Measurements from ENCODE around the gene ZCCHC14. TPM values are rescaled to one million over a fixed set of nuclear protein-coding genes. Genes with fewer than 3 reads are reported as not detected.
"Not testable (repeated sequence)": the region's sequence is repeated elsewhere in the genome, so short reads cannot be mapped to it uniquely, and the experiment has no call there.

The ZCCHC14 gene
- total RNA-seq, 1 donor from 2014 or later, result 5.8 TPM

GRCh38 chr16:87387942-87388817, 104.6 kb downstream of the ZCCHC14 start:
- peak; percentile 99 to 100 for DNase-seq (ENCODE audit: low read depth in 2 of 2)

GRCh38 chr16:87384875-87385167, 108.0 kb downstream of the ZCCHC14 start:
- not testable (repeated sequence) for DNase-seq (ENCODE audit: low read depth in 2 of 2)

- DNase-seq (ENCODE audit: low read depth in 2 of 2), result no peak
These were observed 108.5 kb downstream of the ZCCHC14 start for GRCh38 chr16:87384162-87384874.

DNA sequence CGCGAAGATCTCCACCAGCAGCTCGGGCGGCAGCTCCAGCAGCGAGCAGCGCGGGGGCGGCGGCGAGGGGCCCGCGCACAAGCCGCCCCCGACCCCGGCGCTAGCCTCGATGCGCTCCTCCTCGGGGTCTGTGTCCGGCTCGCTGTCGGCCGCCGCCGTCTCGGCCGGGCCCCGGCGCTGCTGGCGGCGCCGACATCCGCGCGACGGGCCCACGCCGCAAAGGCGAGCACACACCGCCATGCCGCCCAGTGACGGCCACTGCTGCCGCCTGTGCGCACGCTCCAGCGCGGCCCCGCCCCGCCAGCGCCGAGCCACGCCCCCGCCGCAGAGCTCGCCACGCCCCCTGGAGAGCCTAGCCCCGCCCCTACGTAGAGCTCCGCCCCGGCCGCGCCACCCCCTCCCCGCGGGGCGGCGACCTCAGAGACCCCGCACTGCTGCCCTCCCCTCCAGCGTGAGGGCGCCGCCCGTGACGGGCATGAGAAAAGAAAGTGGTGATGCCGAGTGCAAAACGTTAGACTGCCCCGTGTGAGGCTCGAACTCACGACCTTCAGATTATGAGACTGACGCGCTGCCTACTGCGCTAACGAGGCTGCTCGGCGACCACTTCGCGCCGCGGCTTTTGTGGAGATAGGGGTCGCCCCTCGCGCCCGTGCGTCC, 109.2 kb downstream of the ZCCHC14 start, which contains the start of gene FBXO31:
Gene FBXO31, minus strand, starts transcription at position 272 of the 657 bp plus-strand sequence. Its CDS starts 32 bp downstream, at position 240.
- peak; percentile 71 to 86 for DNase-seq (ENCODE audit: low read depth in 2 of 2)

DNA sequence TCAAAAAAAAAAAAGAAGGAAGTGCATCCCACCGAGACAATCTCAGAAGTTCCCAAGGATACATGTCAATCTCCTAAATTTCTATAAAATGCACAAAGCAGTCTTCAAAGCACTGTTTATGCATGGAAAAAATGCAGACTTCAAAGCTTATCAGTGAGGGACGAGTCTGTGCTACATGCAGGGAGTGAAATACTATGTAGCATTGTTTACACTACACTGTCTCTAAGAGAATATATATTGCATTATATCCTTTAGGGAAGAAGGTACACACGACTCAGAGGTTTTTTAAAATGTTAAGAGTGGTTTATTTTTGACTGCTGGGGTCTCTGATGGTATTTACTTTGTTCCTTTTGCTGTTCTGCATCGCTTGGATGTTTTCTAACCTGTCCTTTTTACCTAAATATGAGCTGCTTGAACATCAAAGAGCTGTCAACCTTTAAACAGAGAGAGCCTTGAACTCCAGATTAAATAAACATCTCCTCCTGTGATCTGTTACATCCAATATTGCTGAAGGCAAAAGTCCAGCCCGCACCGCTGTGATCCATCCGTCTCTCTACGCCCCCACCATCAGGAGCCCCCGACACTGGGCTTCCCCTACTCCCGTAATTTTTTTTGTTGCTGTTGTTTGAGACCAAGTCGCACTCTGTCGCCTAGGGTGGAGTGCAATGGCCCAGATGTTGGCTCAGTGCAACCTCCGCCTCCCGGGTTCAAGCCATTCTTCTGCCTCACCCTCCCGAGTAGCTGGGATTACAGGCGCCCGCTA, 110.6 kb downstream of the ZCCHC14 start:
- no peak for DNase-seq (ENCODE audit: low read depth in 2 of 2)

DNA sequence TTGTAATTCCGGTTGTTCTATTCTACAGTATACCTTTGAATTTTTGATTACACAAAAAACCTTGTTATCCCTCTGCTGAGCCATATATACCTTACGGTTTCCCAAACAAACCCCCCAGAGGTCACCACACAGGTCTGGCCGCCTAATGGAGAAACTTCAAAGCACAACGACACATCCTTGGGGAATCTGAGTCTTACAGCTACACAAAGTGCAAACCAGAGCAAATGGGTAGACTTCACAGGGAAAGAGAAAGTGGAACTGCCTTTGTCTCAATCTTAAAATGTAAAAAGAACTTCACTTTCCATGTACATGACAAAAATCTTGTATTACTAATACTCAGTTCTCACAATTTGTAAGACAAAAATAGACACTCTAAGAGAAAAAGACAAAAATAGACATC, 111.9 kb downstream of the ZCCHC14 start:
- DNase-seq (ENCODE audit: low read depth in 2 of 2), result no peak

GRCh38 chr16:87380403-87380802, 112.4 kb downstream of the ZCCHC14 start:
- no peak for DNase-seq (ENCODE audit: low read depth in 2 of 2)

DNA sequence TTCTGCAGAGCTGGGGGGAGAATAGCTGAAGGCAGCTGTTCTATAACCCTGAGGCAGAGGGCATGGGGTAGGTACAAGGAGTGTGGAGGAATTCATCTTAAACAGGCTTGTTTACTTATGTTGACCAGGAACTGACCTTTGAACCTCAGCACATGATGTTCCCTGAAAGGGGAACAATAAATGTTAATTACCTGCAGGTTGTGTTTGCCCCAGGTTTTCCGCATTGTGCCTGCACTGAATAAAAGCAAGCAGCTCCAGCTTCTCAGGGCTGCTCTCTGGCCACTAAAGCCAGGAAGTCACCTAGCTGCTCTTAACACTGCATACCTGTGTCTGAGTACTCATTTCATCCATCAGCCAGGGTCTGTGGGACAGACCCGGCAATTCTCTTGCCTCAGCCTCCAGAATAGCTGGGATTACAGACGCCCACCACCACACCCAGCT, 113.5 kb downstream of the ZCCHC14 start:
- DNase-seq (ENCODE audit: low read depth in 2 of 2), result not testable (repeated sequence)

DNA sequence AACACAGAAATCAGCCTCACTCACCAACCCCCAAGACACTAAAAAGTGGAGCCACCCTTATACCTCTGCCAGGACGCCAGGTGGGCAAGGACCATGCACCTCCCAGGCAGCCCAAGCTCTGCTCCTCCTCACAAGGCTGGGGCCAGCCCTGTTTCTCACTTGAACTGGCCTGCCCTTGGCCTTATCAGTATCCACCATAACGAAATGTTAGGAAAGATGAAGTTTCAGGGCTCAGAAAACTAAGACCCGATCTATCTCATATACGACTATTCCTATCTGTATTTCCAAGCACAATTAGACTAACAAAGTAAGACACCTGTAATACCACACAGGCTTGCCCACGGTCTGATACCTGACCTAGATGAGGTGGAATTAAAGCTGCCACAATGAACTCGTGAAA, 116.2 kb downstream of the ZCCHC14 start:
- no peak for DNase-seq (ENCODE audit: low read depth in 2 of 2)

- DNase-seq (ENCODE audit: low read depth in 2 of 2), result peak; percentile 68 to 93
These were observed 117.2 kb downstream of the ZCCHC14 start for GRCh38 chr16:87375426-87376135.

GRCh38 chr16:87374313-87374712, 118.5 kb downstream of the ZCCHC14 start:
- no peak for DNase-seq (ENCODE audit: low read depth in 2 of 2)

DNA sequence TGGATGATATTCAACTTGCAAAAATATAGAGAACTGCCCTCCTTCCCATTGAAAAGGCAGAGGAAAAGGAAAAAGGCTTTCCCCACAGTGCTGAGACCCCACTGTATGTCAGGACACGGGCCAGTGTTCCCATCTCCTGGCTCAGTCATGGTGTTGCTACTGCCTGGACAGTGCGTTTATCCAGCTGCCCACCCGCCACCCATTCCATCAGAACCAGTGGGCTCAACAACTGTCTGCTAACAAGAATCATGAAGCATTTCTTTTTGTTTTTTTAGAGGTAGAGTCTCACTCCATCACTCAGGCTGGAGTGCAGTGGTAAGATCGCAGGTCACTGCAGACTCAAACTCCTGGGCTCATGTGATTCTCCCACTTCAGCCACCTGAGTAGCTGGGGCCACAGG, 120.5 kb downstream of the ZCCHC14 start:
- no peak for DNase-seq (ENCODE audit: low read depth in 2 of 2)

GRCh38 chr16:87371261-87371866, 121.5 kb downstream of the ZCCHC14 start:
- DNase-seq (ENCODE audit: low read depth in 2 of 2), result no peak

DNA sequence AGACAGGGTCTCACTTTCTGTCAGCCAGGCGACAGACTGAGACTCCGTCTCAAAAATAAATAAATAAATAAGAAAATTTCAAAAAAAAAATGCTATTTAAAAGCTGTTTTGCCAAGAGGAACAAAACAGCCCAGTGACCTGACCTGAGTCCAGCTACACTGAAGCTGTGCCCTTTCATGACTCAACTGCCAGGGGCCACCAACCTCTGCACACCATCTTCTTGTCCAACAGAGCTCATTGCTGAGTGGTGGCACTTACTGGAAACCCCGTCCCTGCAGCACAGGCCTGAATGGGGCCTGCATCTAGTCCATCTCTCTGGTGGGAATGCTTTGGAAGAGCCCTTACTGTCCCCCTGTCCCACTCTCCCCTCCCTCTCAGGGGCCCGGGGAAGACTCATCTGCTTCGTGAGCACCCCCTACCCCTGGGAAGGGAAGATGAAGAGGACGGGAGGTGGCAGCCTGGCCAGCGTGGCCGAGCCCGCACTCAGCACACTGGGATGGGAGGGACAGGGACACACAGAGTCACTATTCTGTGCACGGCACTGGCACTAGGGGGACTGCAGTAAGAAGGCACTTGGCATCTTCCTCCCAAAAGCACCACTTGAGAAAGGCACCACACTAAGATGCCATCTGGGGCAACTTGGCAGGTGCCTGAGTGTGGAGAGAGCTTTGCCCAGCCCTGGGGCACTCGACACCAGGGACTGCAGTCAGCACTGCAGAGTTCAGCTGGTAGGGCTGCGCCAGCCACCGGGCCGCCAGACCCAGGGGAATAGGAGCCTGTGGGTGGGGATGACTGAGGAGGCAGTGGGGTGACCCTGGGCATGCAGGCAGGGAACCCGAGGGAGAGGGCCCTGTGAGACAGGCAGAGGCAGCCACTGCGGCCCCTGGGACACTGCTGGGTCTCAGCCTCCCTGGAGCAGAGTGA, 122.8 kb downstream of the ZCCHC14 start:
- DNase-seq (ENCODE audit: low read depth in 2 of 2), result no peak

DNA sequence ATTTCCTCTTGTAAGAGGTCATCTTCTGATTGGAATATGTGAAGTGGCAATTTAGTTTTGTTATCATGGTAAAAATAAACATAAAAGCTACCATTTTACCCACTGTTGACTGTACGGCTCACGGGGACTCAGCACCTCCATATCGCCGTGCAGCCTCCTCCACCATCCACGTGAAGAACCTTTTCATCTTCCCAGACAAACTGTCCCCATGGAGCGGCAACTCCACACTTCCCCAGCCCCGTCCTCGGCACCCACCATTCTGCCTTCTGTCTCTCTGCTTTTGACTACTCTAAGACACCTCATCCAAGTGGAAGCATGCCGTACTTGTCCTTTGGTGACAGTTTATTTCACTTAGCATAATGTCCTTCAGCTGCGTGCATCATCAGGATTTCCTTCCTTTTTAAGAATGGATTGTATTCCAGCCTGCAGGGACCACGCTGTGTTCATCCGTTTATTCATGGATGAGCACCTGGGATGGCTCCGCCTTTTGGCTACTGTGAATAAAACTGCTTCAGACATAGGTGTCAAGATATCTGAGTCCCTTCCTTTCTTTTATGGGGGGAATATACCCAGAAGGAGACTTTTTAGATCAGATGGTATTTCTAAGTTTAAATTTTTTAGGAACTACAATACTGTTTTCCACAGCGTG, 123.6 kb downstream of the ZCCHC14 start:
- peak in 1 of 2 donors; percentile 47 for DNase-seq (ENCODE audit: low read depth in 2 of 2)

DNA sequence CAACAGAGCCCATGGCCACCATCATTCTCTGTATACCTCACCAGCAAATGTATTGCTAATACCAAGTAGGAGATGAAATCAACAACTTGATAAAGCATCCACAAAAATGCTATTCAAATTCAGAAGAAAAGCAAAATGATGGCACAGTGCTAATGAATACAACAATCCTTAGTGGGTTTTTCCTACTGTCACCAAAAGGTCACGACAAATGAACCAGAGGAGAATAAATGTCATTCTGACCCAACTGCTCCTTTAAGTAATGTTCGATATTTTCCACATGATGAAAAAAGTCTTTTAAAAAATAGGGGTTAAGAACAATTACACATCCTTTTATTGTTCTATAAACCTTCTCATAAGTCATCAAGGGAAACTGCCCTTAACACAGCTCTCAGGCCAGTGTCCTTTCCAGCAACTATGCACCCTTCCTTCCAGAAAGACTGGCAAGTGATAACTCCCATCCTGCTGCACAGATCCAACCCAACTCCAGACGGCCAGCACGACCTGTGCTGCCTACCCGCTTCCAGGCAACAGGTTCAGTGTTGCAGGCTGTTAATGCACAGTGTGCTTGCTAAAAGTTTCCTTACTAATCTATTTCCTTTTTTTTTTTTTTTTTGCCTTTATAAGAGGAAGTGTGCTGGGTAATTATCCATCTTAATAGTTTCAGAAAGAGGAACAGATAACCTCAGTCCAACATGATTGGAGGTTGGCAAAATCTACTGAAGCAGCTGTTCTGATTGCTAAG, 124.6 kb downstream of the ZCCHC14 start:
- DNase-seq (ENCODE audit: low read depth in 2 of 2), result peak in 1 of 2 donors; percentile 74

DNA sequence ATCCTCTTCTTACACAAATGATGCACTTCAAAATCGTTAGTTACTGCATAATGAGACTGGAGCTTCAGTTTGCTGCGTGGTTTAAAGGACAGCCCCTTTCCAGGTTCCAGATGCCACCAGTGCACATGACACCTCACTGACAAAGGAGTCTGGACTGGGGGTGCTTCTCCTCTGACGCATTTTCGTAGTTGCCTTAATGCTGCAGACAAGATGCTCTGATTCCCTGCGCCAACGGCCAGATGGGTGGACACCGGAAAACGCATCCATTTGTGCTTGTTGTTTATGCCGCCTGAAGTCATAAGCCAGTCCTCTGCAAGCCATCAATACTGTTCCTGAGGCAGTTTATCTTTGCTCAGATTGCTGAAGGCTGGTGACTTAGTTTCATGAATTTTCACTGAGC, 125.3 kb downstream of the ZCCHC14 start:
- no peak for DNase-seq (ENCODE audit: low read depth in 2 of 2)

- no peak for DNase-seq (ENCODE audit: low read depth in 2 of 2)
These were observed 125.9 kb downstream of the ZCCHC14 start for GRCh38 chr16:87366930-87367329.

Data from dermis microvascular lymphatic vessel endothelial cell (primary cell).